GM23338 (cell line): ENCODE measurements around the gene GRAMD1B. TPM values are rescaled to one million over a fixed set of nuclear protein-coding genes. Genes with fewer than 3 reads are reported as not detected.
A peak's percentile ranks its signal among the peaks of the same experiment; 100 is the strongest.

Experiments
- ATAC-seq: fragments of 200-7000 bp; cut with Tn5 transposase; 3 replicates; pipeline ENCODE4 v1.9.1; 2020
- DNase-seq: peaks from one replicate; pipeline ENCODE4 v3.0.0-alpha.2; 2015; ENCODE audit warnings: low spot score
- H2AFZ ChIP-seq: fragments of 200-600 bp; sonication (generic); 2 replicates; pipeline ENCODE4 v1.8.0; 2016; ENCODE audit warnings: antibody characterized with exemption, mild to moderate bottlenecking, moderate library complexity
- H3F3A ChIP-seq: fragments of 200-600 bp; sonication (generic); replicated peaks from 2 replicates; pipeline ENCODE4 v1.8.0; 2017; ENCODE audit warnings: antibody characterized with exemption, mixed run types, low read depth
- H3K27ac ChIP-seq: fragments of 200-600 bp; sonication (generic); 2 replicates; pipeline ENCODE4 v1.6.1; 2016; ENCODE audit warnings: low read depth
- H3K27me3 ChIP-seq: fragments of 200-600 bp; sonication (generic); 2 replicates; pipeline ENCODE4 v1.8.0; 2016; ENCODE audit warnings: mild to moderate bottlenecking, mixed run types, moderate library complexity; ENCODE audit not compliant: insufficient read depth
- H3K36me3 ChIP-seq: fragments of 200-600 bp; sonication (generic); 2 replicates; pipeline ENCODE4 v1.8.0; 2016; ENCODE audit warnings: mild to moderate bottlenecking; ENCODE audit not compliant: insufficient read depth
- H3K4me1 ChIP-seq: fragments of 200-600 bp; sonication (generic); 2 replicates; pipeline ENCODE4 v1.8.0; 2016; ENCODE audit warnings: mild to moderate bottlenecking, moderate library complexity; ENCODE audit not compliant: insufficient read depth
- H3K4me2 ChIP-seq: fragments of 200-600 bp; sonication (generic); 2 replicates; pipeline ENCODE4 v1.7.1; 2017; ENCODE audit warnings: mixed run types
- H3K4me3 ChIP-seq: fragments of 200-600 bp; sonication (generic); 2 replicates; pipeline ENCODE4 v1.6.1; 2016; ENCODE audit warnings: mixed run types
- H3K79me2 ChIP-seq: fragments of 200-600 bp; sonication (generic); replicated peaks from 2 replicates; pipeline ENCODE4 v1.8.0; 2017; ENCODE audit warnings: mild to moderate bottlenecking; ENCODE audit not compliant: insufficient read depth
- H3K9me2 ChIP-seq: fragments of 200-600 bp; sonication (generic); 2 replicates; pipeline ENCODE4 v1.8.0; 2017; ENCODE audit not compliant: insufficient read depth
- H4K20me1 ChIP-seq: fragments of 200-600 bp; sonication (generic); replicated peaks from 2 replicates; pipeline ENCODE4 v1.8.0; 2017; ENCODE audit warnings: mild to moderate bottlenecking; ENCODE audit not compliant: insufficient read depth
- H3K27ac Mint-ChIP-seq: 2 replicates; pipeline ENCODE4 v1.8.0; 2020; ENCODE audit warnings: inconsistent platforms, mild to moderate bottlenecking, moderate library complexity, mixed read lengths
- H3K27me3 Mint-ChIP-seq: 3 replicates; pipeline ENCODE4 v1.8.0; 2022; ENCODE audit warnings: low read depth, mild to moderate bottlenecking, moderate library complexity, mixed read lengths, inconsistent platforms; ENCODE audit not compliant: insufficient read depth, poor library complexity
- H3K36me3 Mint-ChIP-seq: 3 replicates; pipeline ENCODE4 v1.8.0; 2021; ENCODE audit warnings: low read depth, mild to moderate bottlenecking, inconsistent platforms, moderate library complexity, mixed read lengths
- H3K4me1 Mint-ChIP-seq: 3 replicates; pipeline ENCODE4 v1.8.0; 2020; ENCODE audit warnings: mild to moderate bottlenecking, inconsistent platforms, mixed read lengths
- H3K4me3 Mint-ChIP-seq: 3 replicates; pipeline ENCODE4 v1.8.0; 2021; ENCODE audit warnings: moderate library complexity, mild to moderate bottlenecking, inconsistent platforms, mixed read lengths
- H3K9me3 Mint-ChIP-seq: 3 replicates; pipeline ENCODE4 v1.8.0; 2020; ENCODE audit warnings: moderate library complexity, mild to moderate bottlenecking, inconsistent platforms, mixed read lengths
- CREB1 ChIP-seq: fragments of 250-450 bp; sonication (Bioruptor Pico); IDR thresholded peaks from 2 replicates; pipeline ENCODE4 v1.5.0; 2020; ENCODE audit warnings: low read depth, mild to moderate bottlenecking, moderate library complexity
- EZH2 ChIP-seq: fragments of 200-600 bp; sonication (generic); IDR thresholded peaks from one replicate; pipeline ENCODE4 v1.8.0; 2017; ENCODE audit warnings: antibody characterized with exemption, mild to moderate bottlenecking, low read depth; ENCODE audit not compliant: unreplicated experiment
- EZH2phosphoT487 ChIP-seq: fragments of 200-600 bp; sonication (generic); IDR thresholded peaks from one replicate; pipeline ENCODE4 v1.8.1; 2018; ENCODE audit warnings: antibody characterized with exemption; ENCODE audit not compliant: unreplicated experiment
- JUNB ChIP-seq: IDR thresholded peaks from one replicate; pipeline ENCODE4 v1.6.1; 2016; ENCODE audit warnings: antibody characterized with exemption; ENCODE audit not compliant: unreplicated experiment
- NANOG ChIP-seq: IDR thresholded peaks from 2 replicates; pipeline ENCODE4 v1.6.1; 2016; ENCODE audit warnings: antibody characterized with exemption, borderline replicate concordance
- POLR2AphosphoS5 ChIP-seq: IDR thresholded peaks from 2 replicates; pipeline ENCODE4 v1.6.1; 2016; ENCODE audit warnings: antibody characterized with exemption, low read depth
- STAT1 ChIP-seq: IDR thresholded peaks from one replicate; pipeline ENCODE4 v1.6.1; 2016; ENCODE audit warnings: antibody characterized with exemption; ENCODE audit not compliant: unreplicated experiment
- ZNF331 ChIP-seq: fragments of 250-450 bp; sonication (Bioruptor Pico); IDR thresholded peaks from 2 replicates; pipeline ENCODE4 v1.5.0; 2020; ENCODE audit warnings: low read depth, mild to moderate bottlenecking, moderate library complexity
- polyA plus RNA-seq: library from polyadenylated mRNA; unstranded; fragments of >200 nt; fragmentation: Nextera tagmentation; extraction: Ambion mirVana; gene quantifications from 2 replicates; pipeline ENCODE4 v1.2.1, GENCODE V29; 2016
- total RNA-seq: library from RNA; depleted of rRNA; stranded (reverse); fragments of >200 nt; shearing (Covaris generic); gene quantifications from 2 replicates; pipeline ENCODE4 v1.2.3, GENCODE V29; 2014
- TF ChIP-seq, protein P1 (sequence below), 2 experiments: fragments of 200-600 bp in 1 of 2; sonication (generic) in 1 of 2; conservative IDR thresholded peaks; 2 replicates each; pipeline versions ENCODE4 v1.5.1 to v1.6.1; 2016 to 2017; ENCODE audit warnings: antibody characterized with exemption in 2 of 2, low read depth in 2 of 2, mild to moderate bottlenecking in 2 of 2, moderate library complexity in 1 of 2
- TF ChIP-seq, protein P2 (sequence below): IDR thresholded peaks from 2 replicates; pipeline ENCODE4 v1.6.1; 2016; ENCODE audit warnings: antibody characterized with exemption
- TF ChIP-seq, protein P3 (sequence below): IDR thresholded peaks from one replicate; pipeline ENCODE4 v1.6.1; 2018; ENCODE audit warnings: antibody characterized with exemption; ENCODE audit not compliant: unreplicated experiment

The GRAMD1B gene
- total and polyA plus RNA-seq, 2 experiments from 2014 or later: 3.7 to 24.3 TPM

DNA sequence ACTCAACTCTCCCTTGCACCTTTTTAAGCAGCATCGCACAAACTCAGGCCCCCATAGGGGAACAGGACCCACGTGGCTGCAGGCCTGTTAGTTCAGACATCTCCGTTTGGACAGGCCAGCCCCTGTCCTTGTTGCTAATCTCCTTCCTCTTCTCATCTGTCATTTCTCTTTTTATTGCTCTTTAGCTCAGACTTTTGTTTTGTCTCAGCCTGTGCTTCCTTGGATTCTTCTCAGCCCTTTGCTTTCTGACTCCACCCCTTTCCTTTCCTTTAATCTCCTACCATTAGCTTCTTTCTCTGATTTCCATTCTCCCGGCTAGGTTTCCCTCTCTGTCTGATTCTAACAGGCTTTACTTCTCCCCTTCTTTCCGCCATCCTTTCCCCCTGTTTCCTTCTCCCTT, 155.6 kb downstream of the GRAMD1B start:
- H3K27me3 Mint-ChIP-seq: peaks cover 10% of the 10 kb centered on the region
- H3K4me1 Mint-ChIP-seq: peaks cover 31% of the 10 kb centered on the region

DNA sequence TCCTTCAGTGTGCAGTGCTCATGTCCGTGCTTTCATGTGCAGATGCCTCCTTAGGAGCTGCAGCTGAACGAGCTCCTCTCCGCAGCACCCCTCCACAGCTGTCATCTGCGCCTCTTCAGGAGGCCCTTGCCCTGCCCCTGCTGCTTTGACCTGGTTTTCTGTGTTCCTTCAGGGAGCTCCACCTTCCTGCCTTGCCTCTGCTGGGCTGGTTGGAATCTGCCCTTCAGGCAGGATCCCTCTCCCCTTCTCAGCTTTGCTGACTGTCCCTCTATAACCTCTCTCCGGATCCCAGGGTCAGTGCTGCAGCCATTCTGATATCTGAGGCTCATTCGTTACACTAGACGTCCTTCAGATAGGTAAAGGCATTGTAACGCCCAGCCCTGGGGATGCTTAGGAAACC, 156.5 kb downstream of the GRAMD1B start:
- Histone ChIP-seq H4K20me1 (no peaks in the 10 kb centered on the region), H3K4me2 (no peak overlapping the region), H3K79me2 (no peaks in the 10 kb centered on the region; the same call in 1 of the 2 replicates), H2AFZ (no peak overlapping the region), H3K27ac (no peak overlapping the region), H3F3A (no peaks in the 10 kb centered on the region; the same call in 1 of the 2 replicates), H3K4me1 (peaks cover under 1% of the 10 kb centered on the region), H3K27me3 (no peaks in the 10 kb centered on the region), H3K4me3 (no peak overlapping the region), H3K36me3 (no peaks in the 10 kb centered on the region), H3K9me2 (no peaks in the 10 kb centered on the region)
- Mint-ChIP-seq H3K36me3 (peaks cover 5% of the 10 kb centered on the region; the same call in 1 of the 3 replicates), H3K27ac (no peak overlapping the region), H3K9me3 (peaks cover 3% of the 10 kb centered on the region; the same call in 1 of the 3 replicates), H3K4me3 (no peak overlapping the region), H3K4me1 (peaks cover 23% of the 10 kb centered on the region), H3K27me3 (peaks cover 6% of the 10 kb centered on the region)
- no peak for DNase-seq
- ATAC-seq: no peak
- TF ChIP-seq POLR2AphosphoS5 (no peak), EZH2phosphoT487 (no peak), ZNF331 (CRISPR knock-in tag) (no peak), NANOG (no peak), EZH2 (no peak), CREB1 (CRISPR knock-in tag) (no peak), STAT1 (no peak)
- TF ChIP-seq, protein P1, sequence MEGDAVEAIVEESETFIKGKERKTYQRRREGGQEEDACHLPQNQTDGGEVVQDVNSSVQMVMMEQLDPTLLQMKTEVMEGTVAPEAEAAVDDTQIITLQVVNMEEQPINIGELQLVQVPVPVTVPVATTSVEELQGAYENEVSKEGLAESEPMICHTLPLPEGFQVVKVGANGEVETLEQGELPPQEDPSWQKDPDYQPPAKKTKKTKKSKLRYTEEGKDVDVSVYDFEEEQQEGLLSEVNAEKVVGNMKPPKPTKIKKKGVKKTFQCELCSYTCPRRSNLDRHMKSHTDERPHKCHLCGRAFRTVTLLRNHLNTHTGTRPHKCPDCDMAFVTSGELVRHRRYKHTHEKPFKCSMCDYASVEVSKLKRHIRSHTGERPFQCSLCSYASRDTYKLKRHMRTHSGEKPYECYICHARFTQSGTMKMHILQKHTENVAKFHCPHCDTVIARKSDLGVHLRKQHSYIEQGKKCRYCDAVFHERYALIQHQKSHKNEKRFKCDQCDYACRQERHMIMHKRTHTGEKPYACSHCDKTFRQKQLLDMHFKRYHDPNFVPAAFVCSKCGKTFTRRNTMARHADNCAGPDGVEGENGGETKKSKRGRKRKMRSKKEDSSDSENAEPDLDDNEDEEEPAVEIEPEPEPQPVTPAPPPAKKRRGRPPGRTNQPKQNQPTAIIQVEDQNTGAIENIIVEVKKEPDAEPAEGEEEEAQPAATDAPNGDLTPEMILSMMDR (conservative IDR thresholded peaks at IDR 0.05; ENCODE audit: low read depth in 2 of 2): no peak

More for the DNA sequence above, 155.6 kb downstream of the GRAMD1B start:
- no peak overlapping the region for H3K4me2 ChIP-seq
- ATAC-seq: no peak
- no peaks in the 10 kb centered on the region for H3K9me2 ChIP-seq
- DNase-seq: no peak
- no peaks in the 10 kb centered on the region for H3K36me3 ChIP-seq
- H3K4me3 ChIP-seq: no peak overlapping the region
- H3K9me3 Mint-ChIP-seq: peaks cover 3% of the 10 kb centered on the region; the same call in 1 of the 3 replicates
- H3K4me1 ChIP-seq: peaks cover 9% of the 10 kb centered on the region
- TF ChIP-seq, protein P2, sequence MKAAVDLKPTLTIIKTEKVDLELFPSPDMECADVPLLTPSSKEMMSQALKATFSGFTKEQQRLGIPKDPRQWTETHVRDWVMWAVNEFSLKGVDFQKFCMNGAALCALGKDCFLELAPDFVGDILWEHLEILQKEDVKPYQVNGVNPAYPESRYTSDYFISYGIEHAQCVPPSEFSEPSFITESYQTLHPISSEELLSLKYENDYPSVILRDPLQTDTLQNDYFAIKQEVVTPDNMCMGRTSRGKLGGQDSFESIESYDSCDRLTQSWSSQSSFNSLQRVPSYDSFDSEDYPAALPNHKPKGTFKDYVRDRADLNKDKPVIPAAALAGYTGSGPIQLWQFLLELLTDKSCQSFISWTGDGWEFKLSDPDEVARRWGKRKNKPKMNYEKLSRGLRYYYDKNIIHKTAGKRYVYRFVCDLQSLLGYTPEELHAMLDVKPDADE: no peak
- TF ChIP-seq POLR2AphosphoS5 (no peak), STAT1 (no peak), JUNB (no peak), NANOG (no peak), EZH2phosphoT487 (no peak), CREB1 (CRISPR knock-in tag) (no peak)
- TF ChIP-seq, protein P3, sequence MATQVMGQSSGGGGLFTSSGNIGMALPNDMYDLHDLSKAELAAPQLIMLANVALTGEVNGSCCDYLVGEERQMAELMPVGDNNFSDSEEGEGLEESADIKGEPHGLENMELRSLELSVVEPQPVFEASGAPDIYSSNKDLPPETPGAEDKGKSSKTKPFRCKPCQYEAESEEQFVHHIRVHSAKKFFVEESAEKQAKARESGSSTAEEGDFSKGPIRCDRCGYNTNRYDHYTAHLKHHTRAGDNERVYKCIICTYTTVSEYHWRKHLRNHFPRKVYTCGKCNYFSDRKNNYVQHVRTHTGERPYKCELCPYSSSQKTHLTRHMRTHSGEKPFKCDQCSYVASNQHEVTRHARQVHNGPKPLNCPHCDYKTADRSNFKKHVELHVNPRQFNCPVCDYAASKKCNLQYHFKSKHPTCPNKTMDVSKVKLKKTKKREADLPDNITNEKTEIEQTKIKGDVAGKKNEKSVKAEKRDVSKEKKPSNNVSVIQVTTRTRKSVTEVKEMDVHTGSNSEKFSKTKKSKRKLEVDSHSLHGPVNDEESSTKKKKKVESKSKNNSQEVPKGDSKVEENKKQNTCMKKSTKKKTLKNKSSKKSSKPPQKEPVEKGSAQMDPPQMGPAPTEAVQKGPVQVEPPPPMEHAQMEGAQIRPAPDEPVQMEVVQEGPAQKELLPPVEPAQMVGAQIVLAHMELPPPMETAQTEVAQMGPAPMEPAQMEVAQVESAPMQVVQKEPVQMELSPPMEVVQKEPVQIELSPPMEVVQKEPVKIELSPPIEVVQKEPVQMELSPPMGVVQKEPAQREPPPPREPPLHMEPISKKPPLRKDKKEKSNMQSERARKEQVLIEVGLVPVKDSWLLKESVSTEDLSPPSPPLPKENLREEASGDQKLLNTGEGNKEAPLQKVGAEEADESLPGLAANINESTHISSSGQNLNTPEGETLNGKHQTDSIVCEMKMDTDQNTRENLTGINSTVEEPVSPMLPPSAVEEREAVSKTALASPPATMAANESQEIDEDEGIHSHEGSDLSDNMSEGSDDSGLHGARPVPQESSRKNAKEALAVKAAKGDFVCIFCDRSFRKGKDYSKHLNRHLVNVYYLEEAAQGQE: no peak
- no peaks in the 10 kb centered on the region; the same call in 1 of the 2 replicates for H3F3A ChIP-seq
- H3K4me3 Mint-ChIP-seq: no peak overlapping the region
- H4K20me1 ChIP-seq: no peaks in the 10 kb centered on the region
- H3K27ac Mint-ChIP-seq: 0 out of 2 replicates have a peak overlapping the region, but pooled peaks have one; percentile 0
- H2AFZ ChIP-seq: no peak overlapping the region
- H3K79me2 ChIP-seq: no peaks in the 10 kb centered on the region; the same call in 1 of the 2 replicates
- no peak overlapping the region for H3K27ac ChIP-seq
- H3K36me3 Mint-ChIP-seq: peaks cover 5% of the 10 kb centered on the region; the same call in 1 of the 3 replicates
- H3K27me3 ChIP-seq: no peaks in the 10 kb centered on the region
